Measurements from ENCODE around the gene CTDSP2. TPM values are rescaled to one million over a fixed set of nuclear protein-coding genes. Genes with fewer than 3 reads are reported as not detected.
"Not testable (repeated sequence)": the region's sequence is repeated elsewhere in the genome, so short reads cannot be mapped to it uniquely, and the experiment has no call there.

Gene CTDSP2
- total RNA-seq, 1 donor from 2014 or later, result 129 TPM

- Histone ChIP-seq H3K27ac (peak overlapping the region; percentile 91 to 92), H3K4me3 (no peak overlapping the region), H3K27me3 (no peaks in the 10 kb centered on the region), H3K4me1 (peaks cover 4 to 40% of the 10 kb centered on the region in 2 donors), H3K9me3 (no peaks in the 10 kb centered on the region), H3K36me3 (no peaks in the 10 kb centered on the region)
- TF ChIP-seq CTCF (IDR thresholded peaks at IDR 0.05), result no peak
- intact Hi-C loops (cut with DNase I), result no loop called here
- DNase-seq (ENCODE audit: low spot score in 2 of 2), result no peak
These were observed 4.4 kb upstream of the CTDSP2 start for GRCh38 chr12:57850854-57851430.

GRCh38 chr12:57849447-57849846, 2.9 kb upstream of the CTDSP2 start:
- H3K27me3 ChIP-seq; H3K36me3 ChIP-seq; H3K4me3 ChIP-seq; H3K9me3 ChIP-seq; intact Hi-C loops (cut with DNase I); DNase-seq (ENCODE audit: low spot score in 2 of 2): not testable (repeated sequence)
- Histone ChIP-seq H3K4me1 (peaks cover 4 to 40% of the 10 kb centered on the region in 2 donors), H3K27ac (peak overlapping the region; percentile 91 to 98)

GRCh38 chr12:57849035-57849434, 2.5 kb upstream of the CTDSP2 start:
- Histone ChIP-seq H3K27me3 (no peaks in the 10 kb centered on the region), H3K4me1 (peaks cover 8 to 38% of the 10 kb centered on the region in 2 donors), H3K4me3 (no peak overlapping the region), H3K36me3 (no peaks in the 10 kb centered on the region), H3K27ac (peak overlapping the region; percentile 91 to 98), H3K9me3 (no peaks in the 10 kb centered on the region)
- intact Hi-C loops (cut with DNase I), result no loop called here
- no peak for TF ChIP-seq CTCF (IDR thresholded peaks at IDR 0.05)
- no peak for DNase-seq (ENCODE audit: low spot score in 2 of 2)

DNA sequence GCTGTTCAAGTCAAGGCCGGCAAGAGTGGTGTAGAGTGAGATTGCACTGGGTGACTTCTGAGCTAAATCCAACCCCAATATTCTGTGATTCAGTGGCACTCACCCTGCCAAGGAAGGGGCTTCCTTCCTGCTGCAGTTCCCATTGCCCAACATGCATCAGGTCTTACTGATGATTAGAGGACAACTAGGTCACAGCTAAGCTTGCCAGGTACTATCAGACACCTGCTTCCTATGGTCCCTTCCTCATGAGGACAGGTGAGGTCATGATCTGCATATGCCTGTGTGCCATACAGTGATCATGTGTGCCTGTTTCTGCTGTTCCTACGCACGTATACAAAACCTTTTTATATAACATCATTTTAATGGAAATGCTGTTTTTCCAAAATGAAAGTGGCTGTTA, 1.7 kb upstream of the CTDSP2 start:
- intact Hi-C loops (cut with DNase I), result no loop called here
- Histone ChIP-seq H3K27ac (peak overlapping the region; percentile 98 to 100), H3K36me3 (no peaks in the 10 kb centered on the region), H3K27me3 (no peaks in the 10 kb centered on the region), H3K4me3 (no peak overlapping the region), H3K9me3 (no peaks in the 10 kb centered on the region), H3K4me1 (peaks cover 10 to 41% of the 10 kb centered on the region in 2 donors)
- DNase-seq (ENCODE audit: low spot score in 2 of 2), result no peak
- TF ChIP-seq CTCF (IDR thresholded peaks at IDR 0.05), result no peak

DNA sequence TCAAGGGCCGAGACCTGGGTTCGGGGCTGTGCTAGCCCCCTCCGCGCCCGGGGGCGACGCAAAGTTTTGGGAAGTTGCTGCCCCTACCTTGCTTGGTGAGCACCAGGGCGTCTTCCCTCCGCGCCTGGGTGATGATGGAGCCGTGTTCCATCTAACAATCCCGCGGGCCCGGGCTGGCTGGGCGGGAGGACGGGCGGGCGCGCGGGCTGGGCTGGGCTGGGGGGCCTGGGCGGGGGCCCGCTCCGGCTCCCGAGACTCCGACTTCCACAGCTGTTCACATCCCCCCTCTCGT, 298 bp downstream of the CTDSP2 start:
- Histone ChIP-seq H3K27me3 (no peaks in the 10 kb centered on the region), H3K9me3 (no peaks in the 10 kb centered on the region), H3K4me3 (peak overlapping the region; percentile 94 to 96), H3K27ac (peak overlapping the region; percentile 98 to 100), H3K4me1 (peaks cover 15 to 44% of the 10 kb centered on the region in 2 donors), H3K36me3 (no peaks in the 10 kb centered on the region)
- DNase-seq (ENCODE audit: low spot score in 2 of 2), result no peak
- intact Hi-C loops (cut with DNase I), result loop anchor here (2.0 kb wide), 1 partner anchor 43 kb away; no protein-coding TSS in a partner anchor
- TF ChIP-seq CTCF (IDR thresholded peaks at IDR 0.05), result no peak

- Histone ChIP-seq H3K4me1 (peaks cover 16 to 46% of the 10 kb centered on the region in 2 donors), H3K27me3 (no peaks in the 10 kb centered on the region), H3K27ac (peak overlapping the region; percentile 98 to 100), H3K4me3 (peak overlapping the region; percentile 94 to 96), H3K9me3 (no peaks in the 10 kb centered on the region), H3K36me3 (no peaks in the 10 kb centered on the region)
- peak; percentile 36 to 87 for DNase-seq (ENCODE audit: low spot score in 2 of 2)
- TF ChIP-seq CTCF (IDR thresholded peaks at IDR 0.05), result peak in 1 of 3 experiments; percentile 1
- intact Hi-C loops (cut with DNase I), result loop anchor here (2.0 kb wide), 1 partner anchor 43 kb away; no protein-coding TSS in a partner anchor
These were observed 848 bp downstream of the CTDSP2 start for GRCh38 chr12:57845478-57846284.
